OCI-LY1 (cell line): ENCODE measurements around the gene ARHGAP33.

Source experiments
- H2AFZ ChIP-seq: fragments of 200-600 bp; sonication (generic), shearing (Covaris generic); 2 replicates; pipeline ENCODE4 v1.6.0; 2014; ENCODE audit warnings: antibody characterized with exemption, mild to moderate bottlenecking, low read length
- H3F3A ChIP-seq: fragments of 200-600 bp; sonication (generic), shearing (Covaris generic); 2 replicates; pipeline ENCODE4 v1.6.0; 2014; ENCODE audit warnings: mild to moderate bottlenecking, antibody characterized with exemption, low read length, moderate library complexity; ENCODE audit not compliant: insufficient read depth
- H3K27ac ChIP-seq: fragments of 200-600 bp; sonication (generic); 2 replicates; pipeline ENCODE4 v1.5.1; 2014; ENCODE audit warnings: low read length, mixed run types, mild to moderate bottlenecking, low read depth; ENCODE audit not compliant: poor library complexity, severe bottlenecking
- H3K27me3 ChIP-seq: fragments of 200-600 bp; sonication (generic); 2 replicates; pipeline ENCODE4 v1.6.0; 2014; ENCODE audit warnings: antibody characterized with exemption, mild to moderate bottlenecking, low read length, moderate library complexity; ENCODE audit not compliant: insufficient read depth
- H3K36me3 ChIP-seq: fragments of 200-600 bp; sonication (generic); 2 replicates; pipeline ENCODE4 v1.6.1; 2014; ENCODE audit warnings: mild to moderate bottlenecking, antibody characterized with exemption, low read length, moderate library complexity, mixed read lengths; ENCODE audit not compliant: insufficient read depth
- H3K4me1 ChIP-seq: fragments of 200-600 bp; sonication (generic); 2 replicates; pipeline ENCODE4 v1.5.1; 2014; ENCODE audit warnings: mild to moderate bottlenecking, low read length, moderate library complexity; ENCODE audit not compliant: insufficient read depth, severe bottlenecking
- H3K4me2 ChIP-seq: fragments of 200-600 bp; sonication (generic), shearing (Covaris generic); 2 replicates; pipeline ENCODE4 v1.6.1; 2014; ENCODE audit warnings: low read length
- H3K4me3 ChIP-seq: fragments of 200-600 bp; sonication (generic); 2 replicates; pipeline ENCODE4 v1.5.1; 2014; ENCODE audit warnings: low read length, low read depth, mild to moderate bottlenecking, mixed read lengths; ENCODE audit not compliant: poor library complexity, severe bottlenecking
- H3K79me2 ChIP-seq: fragments of 200-600 bp; shearing (Covaris generic); 2 replicates; pipeline ENCODE4 v1.6.1; 2016; ENCODE audit warnings: mixed run types, low read length, mixed read lengths; ENCODE audit not compliant: insufficient read depth
- H3K9ac ChIP-seq: fragments of 200-600 bp; sonication (generic), shearing (Covaris generic); 2 replicates; pipeline ENCODE4 v1.6.1; 2014; ENCODE audit warnings: mild to moderate bottlenecking, low read length, mixed read lengths
- H3K9me2 ChIP-seq: fragments of 200-600 bp; sonication (generic), shearing (Covaris generic); 2 replicates; pipeline ENCODE4 v1.6.1; 2014; ENCODE audit warnings: low read depth, mild to moderate bottlenecking, low read length, mixed read lengths
- H3K9me3 ChIP-seq: fragments of 200-600 bp; shearing (Covaris generic); 2 replicates; pipeline ENCODE4 v1.6.1; 2014; ENCODE audit warnings: low read length, mixed read lengths
- H4K20me1 ChIP-seq: fragments of 200-600 bp; sonication (generic), shearing (Covaris generic); 2 replicates; pipeline ENCODE4 v1.6.0; 2016; ENCODE audit warnings: mild to moderate bottlenecking, low read length; ENCODE audit not compliant: insufficient read depth
- CTCF ChIP-seq: fragments of 200-600 bp; sonication (generic), shearing (Covaris generic); IDR thresholded peaks from 2 replicates; pipeline ENCODE4 v1.5.1; 2017; ENCODE audit warnings: mild to moderate bottlenecking, antibody characterized with exemption, low read length, moderate library complexity, mixed read lengths
- EZH2 ChIP-seq: fragments of 200-600 bp; sonication (generic), shearing (Covaris generic); IDR thresholded peaks from 2 replicates; pipeline ENCODE4 v1.8.0; 2017; ENCODE audit warnings: borderline replicate concordance, mixed run types, mild to moderate bottlenecking, antibody characterized with exemption, low read length, moderate library complexity, mixed read lengths

ARHGAP33 gene

DNA sequence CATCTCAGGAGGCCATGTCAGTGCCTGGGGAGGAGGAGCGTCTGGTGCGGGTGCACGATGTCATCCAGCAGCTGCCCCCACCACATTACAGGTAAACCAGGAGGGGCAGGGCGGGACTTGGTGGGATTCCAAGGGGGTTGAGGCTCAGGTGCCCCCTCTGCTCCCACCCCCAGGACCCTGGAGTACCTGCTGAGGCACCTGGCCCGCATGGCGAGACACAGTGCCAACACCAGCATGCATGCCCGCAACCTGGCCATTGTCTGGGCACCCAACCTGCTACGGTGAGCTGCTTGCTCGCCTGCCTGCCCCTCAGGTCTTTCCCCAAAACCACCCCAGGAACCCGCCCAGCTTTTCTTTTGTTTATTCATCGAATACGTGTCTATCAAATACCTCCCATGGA is 7.2 kb downstream of the ARHGAP33 start:
- no peak overlapping the region for H2AFZ ChIP-seq
- no peak overlapping the region for H3K4me3 ChIP-seq
- H3K27ac ChIP-seq = no peak overlapping the region
- H3K4me1 ChIP-seq = no peaks in the 10 kb centered on the region
- no peak overlapping the region for H3K9ac ChIP-seq
- H3K9me3 ChIP-seq = no peaks in the 10 kb centered on the region
- no peaks in the 10 kb centered on the region for H3K79me2 ChIP-seq
- H3K27me3 ChIP-seq = no peaks in the 10 kb centered on the region
- no peaks in the 10 kb centered on the region for H3K9me2 ChIP-seq
- no peak overlapping the region for H3K4me2 ChIP-seq
- H3F3A ChIP-seq = no peaks in the 10 kb centered on the region
- no peaks in the 10 kb centered on the region for H4K20me1 ChIP-seq
- TF ChIP-seq EZH2 (no peak), CTCF (no peak)
- peaks cover 19% of the 10 kb centered on the region for H3K36me3 ChIP-seq

GRCh38 chr19:35783469-35784434 is 8.4 kb downstream of the ARHGAP33 start:
- Histone ChIP-seq H3K9me3 (no peaks in the 10 kb centered on the region), H3K4me3 (no peak overlapping the region), H3F3A (no peaks in the 10 kb centered on the region; the same call in 1 of the 2 replicates), H3K27me3 (no peaks in the 10 kb centered on the region), H3K27ac (no peak overlapping the region), H3K4me2 (no peak overlapping the region), H3K4me1 (no peaks in the 10 kb centered on the region), H3K36me3 (peaks cover 18% of the 10 kb centered on the region), H3K9ac (no peak overlapping the region), H2AFZ (no peak overlapping the region), H4K20me1 (no peaks in the 10 kb centered on the region), H3K9me2 (no peaks in the 10 kb centered on the region), H3K79me2 (no peaks in the 10 kb centered on the region)
- no peak for TF ChIP-seq CTCF

GRCh38 chr19:35784503-35785338 is 9.4 kb downstream of the ARHGAP33 start:
- H3K9ac ChIP-seq = no peak overlapping the region
- no peaks in the 10 kb centered on the region; the same call in 1 of the 2 replicates for H3F3A ChIP-seq
- no peaks in the 10 kb centered on the region for H3K9me2 ChIP-seq
- H3K36me3 ChIP-seq = peaks cover 16% of the 10 kb centered on the region
- no peaks in the 10 kb centered on the region for H3K4me1 ChIP-seq
- H3K4me3 ChIP-seq = no peak overlapping the region
- no peaks in the 10 kb centered on the region for H3K79me2 ChIP-seq
- no peak overlapping the region for H3K4me2 ChIP-seq
- no peaks in the 10 kb centered on the region for H4K20me1 ChIP-seq
- no peak overlapping the region for H2AFZ ChIP-seq
- H3K27me3 ChIP-seq = no peaks in the 10 kb centered on the region
- H3K27ac ChIP-seq = no peak overlapping the region
- no peak for TF ChIP-seq EZH2
- TF ChIP-seq CTCF = no peak
- H3K9me3 ChIP-seq = no peaks in the 10 kb centered on the region
